K562 treated with DMSO at 1 percent for 24 hours (cell line): ENCODE measurements around the gene FSCB. TPM values are rescaled to one million over a fixed set of nuclear protein-coding genes. Genes with fewer than 3 reads are reported as not detected.

Experiments used
- total RNA-seq: library from RNA; unstranded; fragments of 300-600 nt; gene quantifications from 2 replicates; pipeline ENCODE4 v1.2.3, GENCODE V29; 2022; ENCODE audit warnings: low read depth; ENCODE audit not compliant: insufficient read depth

Gene FSCB
- not detected in 2 replicates for total RNA-seq

GRCh38 chr14:44507183-44507582 is at the start of gene FSCB:
Gene FSCB (minus strand): TSS chr14:44507283. CDS start chr14:44506987, 296 bp downstream.

